ENCODE data around the gene UNKL.
"Not testable (repeated sequence)": the region's sequence is repeated elsewhere in the genome, so short reads cannot be mapped to it uniquely, and the experiment has no call there.

UNKL gene

DNA sequence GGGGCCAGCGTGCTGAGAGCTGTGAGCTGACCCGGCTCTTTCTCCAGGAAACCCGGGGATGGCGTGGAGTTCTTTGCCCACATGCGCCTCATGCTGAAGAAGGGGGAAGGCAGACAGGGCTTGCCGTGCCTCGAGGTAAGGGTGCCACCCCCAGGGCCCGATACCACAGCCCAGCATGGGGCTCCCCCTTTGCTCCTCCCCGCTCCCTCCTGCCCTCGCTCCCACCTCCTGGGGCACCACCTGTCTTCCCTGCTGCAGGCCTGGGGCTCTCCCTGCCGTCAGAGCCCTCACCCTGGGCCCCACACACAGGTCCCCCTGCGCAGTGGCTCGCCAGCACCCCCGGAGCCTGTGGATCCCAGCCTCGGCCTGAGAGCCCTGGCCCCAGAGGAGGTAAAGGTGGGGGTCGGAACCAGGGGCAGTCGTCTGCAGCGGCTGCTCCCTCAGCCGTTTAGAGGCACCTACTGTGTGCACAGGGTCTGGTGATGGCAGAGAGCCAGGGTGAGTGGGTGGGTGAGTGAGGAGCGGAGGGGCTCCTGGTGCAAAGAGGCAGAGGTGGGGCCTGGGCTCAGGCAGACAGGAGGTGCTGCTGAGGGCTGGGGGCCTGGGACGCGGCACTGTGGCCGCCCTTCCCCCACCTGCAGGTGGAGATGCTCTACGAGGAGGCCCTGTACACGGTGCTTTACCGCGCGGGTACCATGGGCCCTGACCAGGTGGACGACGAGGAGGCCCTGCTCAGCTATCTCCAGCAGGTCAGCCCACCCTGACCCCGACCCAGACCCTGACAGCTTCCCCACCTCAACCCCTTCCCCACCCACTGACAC is 75.4 kb downstream of the UNKL start:
- DNase-seq (ENCODE audit: low read depth): no peak

DNA sequence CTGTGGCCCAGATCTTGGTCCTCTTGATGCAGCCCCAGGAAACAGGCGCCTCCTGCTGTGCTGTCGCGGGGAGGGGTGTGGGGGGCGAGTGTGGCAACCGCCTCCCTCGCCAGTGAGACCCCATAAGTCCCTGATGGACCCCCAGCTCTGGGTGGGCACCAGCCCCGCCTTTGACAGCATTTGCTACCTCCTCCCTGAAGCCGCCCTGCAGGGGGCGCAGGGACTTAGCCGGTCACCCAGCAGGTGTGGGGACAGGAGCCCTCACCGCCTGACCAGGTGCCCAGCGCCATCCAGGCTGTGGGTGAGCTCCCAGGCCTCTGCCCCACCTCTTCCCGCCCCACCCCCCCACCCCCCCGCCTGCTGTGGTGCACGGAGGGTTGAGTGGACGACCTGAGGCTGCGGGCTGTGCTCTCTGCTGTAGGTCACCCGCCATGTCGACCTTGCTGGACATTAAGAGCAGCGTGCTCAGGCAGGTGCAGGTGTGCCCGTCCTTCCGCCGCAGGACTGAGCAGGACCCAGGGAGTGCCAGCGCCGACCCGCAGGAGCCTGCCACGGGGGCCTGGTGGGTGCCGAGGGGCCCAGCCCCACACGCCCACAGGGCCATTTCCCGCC is 76.3 kb downstream of the UNKL start:
- no peak for DNase-seq (ENCODE audit: low read depth)

DNA sequence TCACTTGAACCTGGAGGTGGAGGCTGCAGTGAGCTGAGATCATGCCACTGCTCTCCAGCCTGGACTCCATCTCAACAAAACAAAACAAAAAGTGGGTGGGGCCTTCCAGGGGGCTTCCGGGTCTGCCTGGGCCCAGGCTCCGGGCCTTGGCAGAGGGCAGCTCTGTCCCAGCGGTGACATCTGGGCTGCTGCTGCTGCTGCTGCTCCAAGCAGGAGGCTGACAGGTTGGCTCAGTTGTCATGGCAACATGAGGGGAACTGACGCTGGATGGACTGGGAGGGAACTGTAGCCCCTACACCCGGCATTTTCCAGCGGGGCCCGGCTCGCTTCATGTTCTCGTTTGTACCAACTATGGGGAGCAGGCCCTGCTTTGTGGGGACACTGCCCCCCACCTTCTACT is 77.0 kb downstream of the UNKL start:
- no peak for DNase-seq (ENCODE audit: low read depth)

DNA sequence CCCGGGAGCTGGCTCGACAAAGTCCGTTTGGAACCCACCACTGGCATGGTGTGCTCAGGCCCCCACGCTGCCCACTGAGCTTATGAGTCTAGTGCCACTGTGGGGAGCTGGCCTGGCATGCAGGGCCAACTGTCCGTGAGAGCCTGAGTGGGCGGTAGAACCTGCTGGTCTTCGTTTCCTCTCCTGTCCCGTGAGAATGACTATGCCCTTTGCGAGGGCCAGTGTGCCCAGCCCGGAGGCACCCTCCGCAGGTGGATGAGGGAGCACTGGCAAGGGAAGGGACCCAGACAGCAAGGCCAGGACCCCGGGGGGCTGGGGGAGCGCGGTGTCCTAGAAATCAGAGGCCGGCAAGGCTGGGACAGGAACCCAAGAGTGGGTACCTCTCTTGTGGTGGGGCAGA is 77.9 kb downstream of the UNKL start:
- DNase-seq (ENCODE audit: low read depth): no peak

DNA sequence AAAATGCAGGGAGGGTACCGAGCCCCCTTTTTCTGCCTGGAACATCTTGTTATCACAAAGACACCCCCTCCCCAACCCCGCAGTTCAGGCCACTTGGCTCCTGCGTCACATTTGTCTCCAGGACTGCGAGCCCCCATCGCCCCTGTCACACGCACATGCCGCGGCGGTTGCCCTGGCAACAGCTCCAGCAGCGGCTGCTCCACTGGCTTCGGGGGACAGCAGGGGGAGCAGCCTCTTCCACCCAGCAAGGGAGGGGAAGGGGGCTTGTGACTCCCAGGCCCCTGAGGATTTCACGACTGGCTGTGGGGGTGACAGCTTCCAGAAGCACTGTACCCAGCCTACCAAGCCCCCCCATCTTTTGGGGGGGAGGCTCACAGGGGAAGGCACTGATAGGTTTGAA is 78.5 kb downstream of the UNKL start:
- DNase-seq (ENCODE audit: low read depth): no peak

DNA sequence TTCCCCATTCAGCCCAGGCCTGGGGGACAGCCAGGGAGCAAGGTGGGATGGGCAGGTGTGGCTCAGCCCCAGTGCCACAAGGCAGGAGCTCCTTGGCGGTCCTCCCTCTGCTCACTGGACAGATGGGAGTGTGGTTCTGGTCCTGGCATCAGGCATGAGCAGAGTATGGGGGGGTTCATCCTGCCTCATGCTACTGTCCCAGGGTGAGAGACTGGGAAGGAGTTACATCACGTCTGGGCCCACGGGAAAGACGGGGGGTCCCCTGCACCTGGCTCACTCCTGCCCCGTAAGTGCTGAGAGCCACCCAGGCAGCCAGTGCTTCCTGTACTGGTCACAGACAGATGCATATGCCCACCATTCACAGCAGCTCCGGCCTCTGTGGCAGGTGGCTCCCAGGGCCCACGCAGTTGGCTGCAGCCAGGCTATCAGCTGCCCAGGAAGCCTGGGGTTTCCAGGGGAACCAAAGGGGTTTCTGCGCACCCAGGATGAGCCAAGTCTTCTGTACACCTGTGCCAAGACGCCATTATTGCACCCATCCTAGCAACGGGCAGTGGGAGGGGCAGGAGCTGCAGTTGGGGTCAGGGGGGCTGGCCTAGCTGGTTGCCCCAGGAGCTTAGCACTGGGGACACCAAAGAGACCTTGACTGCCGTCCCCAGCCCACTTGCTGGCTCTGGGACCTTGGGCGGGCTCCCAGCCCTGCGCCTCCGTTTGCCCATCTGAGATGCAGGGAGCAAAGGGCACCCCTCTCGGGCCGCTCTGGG is 79.1 kb downstream of the UNKL start:
- DNase-seq (ENCODE audit: low read depth): no peak

DNA sequence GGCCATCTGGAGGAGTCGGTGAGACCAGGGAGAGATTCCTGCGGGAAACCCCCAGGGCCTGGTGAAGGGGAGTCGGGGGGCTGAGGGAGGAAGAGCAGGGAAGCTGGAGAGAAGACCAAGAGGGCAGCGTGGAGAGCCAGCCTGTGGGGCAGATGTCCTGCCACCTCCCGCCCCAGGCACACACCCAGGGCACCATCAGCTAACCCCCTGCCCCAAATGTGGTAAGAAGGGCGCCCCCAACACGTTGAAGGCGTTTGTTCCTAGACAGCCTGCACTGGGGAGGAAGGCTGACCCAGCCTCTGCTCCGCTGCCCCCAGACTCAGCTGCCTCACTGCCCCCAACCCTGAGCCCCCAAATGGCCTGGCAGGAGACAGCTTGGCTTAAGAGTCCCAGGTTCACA is 79.8 kb downstream of the UNKL start:
- DNase-seq (ENCODE audit: low read depth): no peak

DNA sequence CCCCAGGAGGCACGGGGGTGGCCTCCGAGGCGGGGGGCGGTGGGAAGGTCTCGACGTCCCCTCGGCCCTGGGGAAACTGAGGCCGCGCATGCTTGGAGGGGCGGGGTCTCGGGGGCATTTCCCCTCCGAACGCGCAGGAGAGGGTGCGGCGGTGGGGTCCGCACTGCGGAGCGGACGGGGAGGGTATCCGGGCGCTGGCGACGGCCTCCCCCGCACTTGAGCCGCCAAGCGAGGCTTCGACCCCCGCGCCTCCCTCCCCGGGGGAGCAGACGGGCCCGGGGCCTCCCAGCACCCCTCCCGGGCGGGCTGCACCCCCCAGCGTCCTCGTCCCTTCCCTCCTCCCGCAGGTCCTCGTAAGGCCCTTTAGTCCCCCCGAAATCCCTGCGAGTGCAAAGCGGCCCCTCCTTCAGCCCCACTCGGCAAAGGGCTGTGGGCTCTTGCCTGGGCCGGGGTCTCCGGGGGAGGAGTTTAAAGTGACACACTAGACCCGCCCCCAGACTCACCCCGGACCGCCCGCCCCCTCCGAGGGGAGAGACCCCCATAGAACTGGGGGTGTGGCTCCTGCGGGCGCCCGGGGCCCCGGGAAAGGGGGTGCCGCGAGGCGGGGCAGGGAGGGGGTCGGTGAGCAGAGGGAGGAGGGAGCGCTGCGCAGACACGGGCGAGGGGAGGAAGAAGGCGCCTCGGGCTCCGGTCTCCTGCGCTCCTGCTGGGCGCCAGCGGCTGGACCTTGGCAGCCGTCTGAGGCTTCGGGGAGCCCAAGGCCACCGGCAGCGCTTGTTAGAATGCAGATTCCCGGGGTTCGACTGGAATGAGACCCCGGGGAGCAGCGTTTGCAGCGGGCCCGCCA is 80.4 kb downstream of the UNKL start:
- DNase-seq (ENCODE audit: low read depth): no peak

DNA sequence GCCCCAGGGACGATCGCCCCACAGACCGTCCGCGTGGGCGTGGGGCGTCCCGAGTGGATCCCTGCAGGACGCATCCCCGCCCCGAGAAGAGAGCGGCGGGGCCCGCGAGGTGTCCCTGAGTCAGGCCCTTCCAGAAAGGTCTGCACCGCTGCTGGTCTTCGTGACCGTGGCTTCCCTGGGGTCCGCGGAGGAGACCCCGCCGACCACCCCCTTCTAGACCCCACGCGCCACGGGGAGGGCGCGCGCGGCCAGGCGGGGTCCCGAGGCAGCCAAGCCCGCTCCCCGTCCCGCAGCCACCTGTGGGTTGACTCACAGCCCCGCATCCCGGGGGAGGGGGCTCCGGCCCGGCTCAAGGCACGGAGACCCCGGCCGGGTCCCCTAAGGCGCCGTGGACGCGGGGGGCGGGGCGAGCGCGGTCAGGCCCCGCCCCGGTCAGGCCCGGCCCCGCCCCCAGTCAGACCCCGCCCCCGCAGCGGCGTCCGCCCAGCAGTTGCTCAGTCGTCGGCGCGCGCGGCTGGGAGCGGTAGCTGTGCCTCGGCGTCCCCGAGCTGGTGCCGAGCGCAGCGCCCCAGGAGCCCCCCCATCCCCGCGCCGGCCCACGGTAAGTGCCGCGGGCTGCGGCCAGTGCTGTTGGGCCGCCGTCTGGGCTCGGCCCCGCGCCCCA is 81.2 kb downstream of the UNKL start, which contains the start of gene BAIAP3:
BAIAP3 (plus strand) TSS at position 497 of the 664 bp plus-strand sequence. CDS start 4,905 bp downstream, outside the sequence.
- no peak for DNase-seq (ENCODE audit: low read depth)

DNA sequence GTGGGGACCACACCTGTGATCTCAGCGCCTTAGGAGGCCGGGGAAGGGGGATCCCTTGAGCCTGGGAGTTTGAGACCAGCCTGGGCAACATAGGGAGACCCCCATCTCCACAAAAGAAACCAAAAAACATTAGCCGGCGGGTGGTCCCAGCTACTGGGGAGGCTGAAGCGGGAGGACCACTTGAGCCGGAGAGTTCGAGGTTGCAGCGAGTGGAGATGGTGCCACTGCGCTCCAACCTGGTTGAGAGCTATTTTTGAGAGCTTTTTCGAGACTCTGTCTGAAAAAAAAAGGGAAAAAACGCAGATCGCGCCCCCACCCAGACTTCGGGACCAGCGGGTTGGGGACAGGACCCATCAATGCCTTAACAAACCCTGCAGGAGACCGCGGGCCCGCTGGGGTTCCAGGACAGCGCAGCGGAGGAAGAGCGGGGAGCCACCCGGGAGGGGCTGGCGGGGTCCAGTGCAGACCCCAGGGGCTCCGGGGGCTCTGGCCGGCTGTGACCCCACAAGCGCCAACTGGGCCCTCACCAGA is 81.8 kb downstream of the UNKL start:
- no peak for DNase-seq (ENCODE audit: low read depth)

DNA sequence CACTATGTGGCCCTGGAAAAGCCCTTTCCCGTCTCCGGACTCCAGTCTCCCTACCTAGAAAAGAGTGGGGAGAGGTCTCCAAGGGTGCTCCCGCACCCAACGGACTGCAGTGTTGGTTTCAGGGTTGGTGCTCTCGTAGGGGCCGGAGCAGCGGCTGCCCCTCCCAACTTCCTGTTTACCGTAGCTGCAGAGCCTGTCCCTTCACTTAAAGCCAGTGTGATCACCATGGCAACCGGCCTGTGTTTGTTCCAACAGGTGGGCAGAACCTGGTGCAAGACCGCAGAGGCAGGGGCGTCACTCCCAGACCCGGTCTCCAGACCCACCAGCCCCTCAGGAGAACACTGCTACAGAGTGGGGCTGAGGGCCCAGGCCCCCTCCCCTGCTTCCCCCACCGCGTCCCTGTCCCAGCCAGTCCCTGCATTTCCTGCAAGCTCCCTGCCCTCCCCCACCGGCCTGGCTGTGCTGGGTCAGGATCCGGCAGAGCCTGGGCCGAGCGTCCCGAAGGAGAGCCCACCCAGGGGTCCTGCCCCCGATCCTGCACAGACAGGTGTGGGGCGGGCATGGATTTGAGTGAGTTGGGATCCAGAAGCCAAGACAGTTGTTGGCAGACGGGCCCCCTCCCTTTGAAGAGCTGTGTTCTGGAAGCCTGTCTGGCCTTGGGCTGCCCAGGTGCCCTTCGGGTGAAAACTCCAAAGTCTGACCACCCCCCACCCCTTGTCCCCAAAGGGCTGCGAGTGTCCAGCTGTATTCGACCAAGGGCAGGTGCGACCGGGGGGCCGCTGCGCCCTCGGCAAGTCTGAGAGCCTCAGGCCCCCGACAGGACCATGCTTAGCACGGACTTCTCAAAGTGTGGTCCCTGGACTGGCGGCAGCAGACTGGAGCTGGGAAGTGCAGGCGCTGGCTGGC is 82.5 kb downstream of the UNKL start:
- DNase-seq (ENCODE audit: low read depth): peak; percentile 16

DNA sequence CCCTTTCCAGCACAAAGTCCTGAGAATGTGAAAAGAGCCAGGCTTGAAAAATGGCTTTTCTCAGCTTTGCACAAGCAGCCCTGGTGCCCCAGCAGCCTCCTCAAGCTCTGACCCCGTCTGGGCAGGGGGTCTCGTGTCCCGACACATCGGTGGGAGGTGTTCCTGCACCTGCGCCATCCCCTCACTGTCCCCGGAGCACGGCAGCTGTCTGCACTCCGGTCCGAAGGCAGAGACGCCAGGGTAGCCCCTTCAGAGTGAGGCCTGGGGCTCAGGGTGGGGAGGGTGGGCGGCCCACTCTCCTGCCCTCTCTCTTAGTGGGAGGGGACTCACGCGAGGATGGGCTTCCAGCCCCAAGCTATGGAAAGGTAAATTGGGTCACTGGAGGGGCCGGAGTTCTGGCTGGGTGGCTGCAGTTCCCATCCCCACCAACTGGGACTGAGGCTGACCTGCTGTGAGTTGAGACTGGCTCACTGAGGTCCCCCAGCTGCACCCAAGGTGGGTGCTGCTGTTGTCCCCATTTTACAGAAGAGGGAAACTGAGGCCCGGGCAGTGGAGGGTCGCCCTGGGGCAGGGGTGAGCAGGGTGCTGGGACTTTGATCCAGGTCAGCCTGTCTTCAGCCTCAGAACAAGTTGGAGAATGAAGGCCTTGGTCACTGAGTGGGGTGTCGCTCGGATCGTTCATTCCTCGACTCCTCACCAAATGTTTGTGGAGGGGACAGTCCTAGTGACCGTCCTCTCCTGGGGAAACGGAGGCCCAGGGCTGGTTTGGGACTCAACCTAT is 83.4 kb downstream of the UNKL start:
- no peak for DNase-seq (ENCODE audit: low read depth)

DNA sequence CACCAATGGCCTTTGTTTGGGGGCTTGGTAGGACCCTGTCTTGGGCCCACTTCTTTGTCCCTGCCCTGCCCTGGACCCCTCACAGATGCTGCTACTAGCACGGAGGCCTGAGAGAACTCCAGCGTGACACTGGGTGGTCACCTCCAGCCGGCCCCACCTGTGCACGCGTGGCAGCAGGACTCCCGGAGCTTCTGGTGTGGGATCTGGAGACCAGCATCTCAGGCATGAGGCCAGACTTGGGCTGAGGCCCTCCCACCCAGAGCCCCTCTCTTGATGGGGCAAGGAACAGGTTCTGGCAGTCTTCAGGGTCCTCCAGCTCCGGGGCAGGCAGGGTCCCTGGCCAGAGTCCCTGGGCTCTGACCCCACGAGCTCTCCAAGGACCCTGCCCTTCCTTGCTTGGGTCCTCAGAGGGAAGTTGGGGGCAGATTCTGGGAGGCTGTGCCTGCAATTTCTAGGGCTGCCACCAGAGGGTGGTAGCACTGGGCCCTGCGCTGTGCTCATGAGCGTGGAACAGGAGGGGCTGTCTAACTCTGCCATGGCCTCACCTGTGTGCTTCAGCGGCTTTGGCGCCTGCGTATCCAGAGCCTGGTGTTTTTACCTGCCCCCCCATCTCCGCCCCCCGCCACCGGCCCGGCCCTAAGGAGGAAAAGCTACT is 84.1 kb downstream of the UNKL start:
- no peak for DNase-seq (ENCODE audit: low read depth)

DNA sequence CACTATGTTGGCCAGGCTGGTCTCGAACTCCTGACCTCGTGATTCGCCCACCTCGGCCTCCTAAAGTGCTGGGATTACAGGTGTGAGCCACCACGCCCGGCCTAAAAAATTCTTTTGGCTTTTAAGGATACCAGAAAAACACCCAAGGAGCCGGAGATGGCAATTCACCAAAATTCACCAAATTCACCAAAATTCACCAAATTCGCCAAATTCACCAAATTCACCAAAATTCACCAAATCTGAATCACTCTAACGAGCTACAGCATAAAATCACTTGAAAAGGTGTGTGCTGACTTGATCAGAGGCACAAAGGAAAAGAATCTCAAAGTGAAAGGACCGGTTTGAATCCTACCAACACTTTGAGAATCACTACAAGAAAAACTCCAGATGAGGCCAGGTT is 85.5 kb downstream of the UNKL start:
- not testable (repeated sequence) for DNase-seq (ENCODE audit: low read depth)

DNA sequence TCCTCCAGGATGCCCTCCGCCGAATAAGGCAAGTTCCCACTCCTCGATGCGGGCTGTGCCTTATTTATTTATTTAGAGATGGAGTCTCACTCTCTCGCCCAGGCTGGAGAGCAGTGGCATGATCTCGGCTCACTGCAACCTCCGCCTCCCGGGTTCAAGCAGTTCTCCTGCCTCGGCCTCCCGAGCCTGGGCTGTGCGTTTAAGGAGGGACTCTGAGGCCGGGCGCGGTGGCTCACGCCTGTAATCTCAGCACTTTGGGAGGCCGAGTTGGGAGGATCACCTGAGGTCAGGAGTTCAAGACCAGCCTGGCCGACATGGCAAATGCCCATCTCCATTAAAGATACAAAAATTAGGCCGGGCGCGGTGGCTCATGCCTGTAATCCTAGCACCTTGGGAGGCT is 86.4 kb downstream of the UNKL start:
- not testable (repeated sequence) for DNase-seq (ENCODE audit: low read depth)

DNA sequence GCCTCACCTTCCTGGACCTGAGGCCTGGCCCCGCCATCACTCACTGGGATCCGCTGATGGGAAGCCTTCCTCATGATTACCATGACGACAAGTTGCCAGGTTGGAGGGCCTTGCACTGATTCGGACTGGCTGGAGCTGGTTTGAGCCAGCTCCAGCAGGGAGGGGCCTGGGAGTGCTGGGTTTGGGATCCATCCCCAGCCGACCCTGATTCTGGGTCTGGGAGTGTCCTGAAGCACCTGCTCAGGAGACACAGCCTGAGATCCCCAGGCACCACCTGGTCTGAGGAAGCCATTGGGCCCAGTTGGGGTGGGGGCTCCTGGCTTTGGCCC is 86.9 kb downstream of the UNKL start:
- DNase-seq (ENCODE audit: low read depth): no peak

DNA sequence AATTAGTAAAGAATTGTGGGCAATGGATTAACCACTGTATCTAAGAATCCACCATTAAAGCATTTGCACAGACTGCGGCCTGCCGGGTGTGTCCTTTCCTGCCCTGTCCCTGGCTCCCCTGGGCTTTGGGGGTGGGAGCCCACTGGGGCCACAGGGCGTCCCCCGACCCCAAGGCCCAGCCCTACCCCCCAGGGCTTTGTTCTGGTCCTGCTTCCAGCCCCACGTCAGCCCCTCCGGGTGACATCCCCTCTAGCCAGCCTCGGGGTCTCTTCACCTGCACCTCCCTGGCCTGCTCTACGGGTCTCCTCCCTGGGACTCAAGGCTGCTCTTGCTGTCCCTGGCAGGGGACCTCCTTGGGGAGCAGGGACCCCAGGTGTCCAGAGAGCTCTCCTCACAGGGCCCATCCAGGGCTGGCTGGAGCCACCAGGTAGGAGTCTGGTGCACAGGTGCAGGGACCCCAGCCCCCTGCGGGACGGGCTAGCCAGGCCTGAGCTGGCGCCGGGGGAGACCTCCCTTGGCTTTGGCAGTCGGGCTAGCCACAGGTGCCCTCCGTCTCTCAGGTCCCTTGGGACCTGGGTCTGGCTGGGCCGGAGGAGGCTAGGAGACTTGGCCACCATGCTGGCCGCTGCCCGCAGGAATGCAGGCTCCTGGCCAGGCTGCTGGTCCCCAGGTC is 87.4 kb downstream of the UNKL start:
- DNase-seq (ENCODE audit: low read depth): no peak

DNA sequence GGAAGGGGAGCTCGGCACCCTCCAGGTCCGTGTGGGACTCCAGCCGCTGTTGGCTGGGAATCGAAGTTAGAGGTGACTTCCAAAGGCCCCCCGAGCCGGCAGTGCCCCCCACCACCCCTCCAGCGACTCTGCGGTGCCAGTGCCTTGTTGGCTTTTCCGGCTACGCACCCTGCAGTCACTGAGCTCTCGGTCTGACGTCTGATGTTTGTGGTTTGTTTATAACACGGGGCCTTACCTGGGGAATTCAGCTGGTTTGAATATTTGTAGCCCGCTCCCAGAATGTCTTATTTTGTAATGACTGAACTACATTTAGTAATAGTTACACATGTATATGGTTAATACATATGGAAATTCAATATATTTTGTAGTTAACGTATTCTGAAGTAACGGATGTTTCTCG is 88.1 kb downstream of the UNKL start:
- no peak for DNase-seq (ENCODE audit: low read depth)
